OCI-LY7 (cell line): Measurements from ENCODE around the gene LSMEM2. TPM values are rescaled to one million over a fixed set of nuclear protein-coding genes. Genes with fewer than 3 reads are reported as not detected.

ENCODE experiments used
- BruUV-seq: library from RNA; stranded (reverse); fragments of 400-500 nt; replicated peaks from 2 replicates; lab custom pipeline; 2021; lab: Mats Ljungman, UMichigan
- CTCF ChIA-PET: fragments of 300-600 bp; sonication (Branson Sonifier 250); formaldehyde crosslinking; loops from one replicate; lab custom pipeline; 2022; ENCODE audit warnings: antibody characterized with exemption; ENCODE audit not compliant: unreplicated experiment; lab: Charles Lee
- POLR2A ChIA-PET: fragments of 300-600 bp; sonication (Branson Sonifier 250); formaldehyde crosslinking; loops from one replicate; lab custom pipeline; 2022; ENCODE audit warnings: antibody characterized with exemption; lab: Charles Lee
- DNase-seq: peaks from one replicate; pipeline ENCODE4 v3.0.0-alpha.2; 2015; ENCODE audit warnings: low spot score
- H2AFZ ChIP-seq: fragments of 200-600 bp; sonication (generic), shearing (Covaris generic); 2 replicates; pipeline ENCODE4 v1.6.1; 2014; ENCODE audit warnings: mild to moderate bottlenecking, antibody characterized with exemption, low read length, moderate library complexity
- H3K27ac ChIP-seq: fragments of 200-600 bp; sonication (generic); 2 replicates; pipeline ENCODE4 v1.5.1; 2014; ENCODE audit warnings: mixed run types, low read depth, mild to moderate bottlenecking, moderate library complexity, low read length, inconsistent platforms; ENCODE audit not compliant: poor library complexity, severe bottlenecking
- H3K36me3 ChIP-seq: fragments of 200-600 bp; sonication (generic); 2 replicates; pipeline ENCODE4 v1.6.1; 2014; ENCODE audit warnings: mild to moderate bottlenecking, antibody characterized with exemption, low read length, moderate library complexity, mixed read lengths; ENCODE audit not compliant: insufficient read depth
- H3K4me1 ChIP-seq: fragments of 200-600 bp; sonication (generic); 2 replicates; pipeline ENCODE4 v1.5.1; 2014; ENCODE audit warnings: mild to moderate bottlenecking, low read length; ENCODE audit not compliant: insufficient read depth, poor library complexity, severe bottlenecking
- H3K4me2 ChIP-seq: fragments of 200-600 bp; sonication (generic); 2 replicates; pipeline ENCODE4 v1.6.1; 2014; ENCODE audit warnings: mild to moderate bottlenecking, low read length
- H3K4me3 ChIP-seq: fragments of 200-600 bp; sonication (generic); 2 replicates; pipeline ENCODE4 v1.5.1; 2014; ENCODE audit warnings: mild to moderate bottlenecking, low read depth, low read length; ENCODE audit not compliant: poor library complexity, severe bottlenecking
- H3K79me2 ChIP-seq: fragments of 200-600 bp; sonication (generic); 2 replicates; pipeline ENCODE4 v1.6.1; 2016; ENCODE audit warnings: low read depth, mild to moderate bottlenecking, low read length, moderate library complexity, mixed read lengths; ENCODE audit not compliant: insufficient read depth
- H3K9me2 ChIP-seq: fragments of 200-600 bp; sonication (generic); 2 replicates; pipeline ENCODE4 v1.6.1; 2016; ENCODE audit warnings: mild to moderate bottlenecking, low read length, mixed read lengths; ENCODE audit not compliant: insufficient read depth
- H3K9me3 ChIP-seq: fragments of 200-600 bp; sonication (generic); 2 replicates; pipeline ENCODE4 v1.6.1; 2014; ENCODE audit warnings: mild to moderate bottlenecking, mixed run types, low read length, mixed read lengths
- H4K20me1 ChIP-seq: fragments of 200-600 bp; sonication (generic); 2 replicates; pipeline ENCODE4 v1.6.1; 2014; ENCODE audit warnings: mild to moderate bottlenecking, antibody characterized with exemption, low read length, moderate library complexity, mixed read lengths; ENCODE audit not compliant: insufficient read depth
- CTCF ChIP-seq: fragments of 200-600 bp; sonication (generic); conservative IDR thresholded peaks from 2 replicates; pipeline ENCODE4 v1.5.1; 2014; ENCODE audit warnings: mild to moderate bottlenecking, antibody characterized with exemption, low read length, moderate library complexity, mixed read lengths
- EZH2phosphoT487 ChIP-seq: fragments of 200-600 bp; sonication (generic); IDR thresholded peaks from 2 replicates; pipeline ENCODE4 v1.6.1; 2018; ENCODE audit warnings: low read depth, borderline replicate concordance, mild to moderate bottlenecking, mixed run types, antibody characterized with exemption, low read length, moderate library complexity, mixed read lengths
- intact Hi-C: fragments of 100-400 bp; cut with micrococcal nuclease; formaldehyde crosslinking; loops from one replicate; pipeline ENCODE4 v1.10.0; 2022; ENCODE audit not compliant: unreplicated experiment
- total RNA-seq, 2 experiments: library from RNA; depleted of rRNA in 1 of 2; stranded (reverse); fragments of >200 nt in 1 of 2; shearing (Covaris generic) in 1 of 2; gene quantifications; 2 replicates each; pipeline ENCODE4 v1.2.3, GENCODE V29; 2014 to 2022

Gene LSMEM2
- total RNA-seq, 2 experiments from 2014 or later, result not detected

- intact Hi-C loops, result no loop called here
- TF ChIP-seq CTCF (no peak), EZH2phosphoT487 (no peak)
- no peak overlapping the region for H3K4me3 ChIP-seq
- peaks cover 54% of the 10 kb centered on the region for H3K4me1 ChIP-seq
- BruUV-seq, result no TSS peak
- 0 out of 2 replicates have a peak overlapping the region, but pooled peaks have one; percentile 1 for H2AFZ ChIP-seq
- ChIA-PET POLR2A (interaction anchor here (3.9 kb wide), 1 partner anchor 16 kb away, joined by 24 read pairs; no protein-coding TSS in a partner anchor), CTCF (interaction anchor here (1.1 to 3.6 kb wide), 2 partner anchors 13 to 17 kb away, joined by 3 to 20 read pairs; no protein-coding TSS in a partner anchor)
- no peaks in the 10 kb centered on the region for H3K9me3 ChIP-seq
- H3K79me2 ChIP-seq, result no peaks in the 10 kb centered on the region
- no peak for DNase-seq
- no peaks in the 10 kb centered on the region for H3K36me3 ChIP-seq
- no peaks in the 10 kb centered on the region for H3K9me2 ChIP-seq
- no peak overlapping the region for H3K27ac ChIP-seq
- H4K20me1 ChIP-seq, result no peaks in the 10 kb centered on the region
- H3K4me2 ChIP-seq, result peak overlapping the region; percentile 8; the same call in 1 of the 2 replicates
These were observed 48.6 kb upstream of the LSMEM2 start for GRCh38 chr3:50230104-50230793.

- no peaks in the 10 kb centered on the region for H4K20me1 ChIP-seq
- H3K79me2 ChIP-seq, result no peaks in the 10 kb centered on the region
- intact Hi-C loops, result no loop called here
- H3K4me2 ChIP-seq, result peak overlapping the region; percentile 8; the same call in 1 of the 2 replicates
- TF ChIP-seq CTCF (no peak), EZH2phosphoT487 (no peak)
- H3K4me3 ChIP-seq, result no peak overlapping the region
- no peak overlapping the region for H2AFZ ChIP-seq
- ChIA-PET CTCF (interaction anchor here (3.6 kb wide), 1 partner anchor 16 kb away, joined by 20 read pairs; no protein-coding TSS in a partner anchor), POLR2A (interaction anchor here (3.9 kb wide), 1 partner anchor 16 kb away, joined by 24 read pairs; no protein-coding TSS in a partner anchor)
- peaks cover 55% of the 10 kb centered on the region for H3K4me1 ChIP-seq
- no TSS peak for BruUV-seq
- no peaks in the 10 kb centered on the region for H3K9me2 ChIP-seq
- H3K9me3 ChIP-seq, result no peaks in the 10 kb centered on the region
- no peak for DNase-seq
- no peaks in the 10 kb centered on the region for H3K36me3 ChIP-seq
- no peak overlapping the region for H3K27ac ChIP-seq
These were observed 48.1 kb upstream of the LSMEM2 start for GRCh38 chr3:50230794-50231125.

GRCh38 chr3:50231581-50231980 is 47.3 kb upstream of the LSMEM2 start:
- H3K27ac ChIP-seq, result no peak overlapping the region
- no peaks in the 10 kb centered on the region for H4K20me1 ChIP-seq
- DNase-seq, result no peak
- peaks cover 47% of the 10 kb centered on the region for H3K4me1 ChIP-seq
- peaks cover 4% of the 10 kb centered on the region for H3K79me2 ChIP-seq
- no peak overlapping the region for H3K4me3 ChIP-seq
- no peak overlapping the region for H3K4me2 ChIP-seq
- no peak overlapping the region for H2AFZ ChIP-seq
- H3K9me3 ChIP-seq, result no peaks in the 10 kb centered on the region
- TF ChIP-seq CTCF (no peak), EZH2phosphoT487 (no peak)
- no peaks in the 10 kb centered on the region for H3K36me3 ChIP-seq
- ChIA-PET POLR2A (no interaction called here), CTCF (no interaction called here)
- BruUV-seq, result no TSS peak
- no peaks in the 10 kb centered on the region for H3K9me2 ChIP-seq
- intact Hi-C loops, result no loop called here
